GM19452 (cell line): ENCODE data around the gene ACSBG1.

Experiments
- ATAC-seq: cut with Tn5 transposase; IDR thresholded peaks from one replicate; pipeline ENCODE4 v1.9.1; 2021; ENCODE audit not compliant: unreplicated experiment

Gene ACSBG1, protein sequence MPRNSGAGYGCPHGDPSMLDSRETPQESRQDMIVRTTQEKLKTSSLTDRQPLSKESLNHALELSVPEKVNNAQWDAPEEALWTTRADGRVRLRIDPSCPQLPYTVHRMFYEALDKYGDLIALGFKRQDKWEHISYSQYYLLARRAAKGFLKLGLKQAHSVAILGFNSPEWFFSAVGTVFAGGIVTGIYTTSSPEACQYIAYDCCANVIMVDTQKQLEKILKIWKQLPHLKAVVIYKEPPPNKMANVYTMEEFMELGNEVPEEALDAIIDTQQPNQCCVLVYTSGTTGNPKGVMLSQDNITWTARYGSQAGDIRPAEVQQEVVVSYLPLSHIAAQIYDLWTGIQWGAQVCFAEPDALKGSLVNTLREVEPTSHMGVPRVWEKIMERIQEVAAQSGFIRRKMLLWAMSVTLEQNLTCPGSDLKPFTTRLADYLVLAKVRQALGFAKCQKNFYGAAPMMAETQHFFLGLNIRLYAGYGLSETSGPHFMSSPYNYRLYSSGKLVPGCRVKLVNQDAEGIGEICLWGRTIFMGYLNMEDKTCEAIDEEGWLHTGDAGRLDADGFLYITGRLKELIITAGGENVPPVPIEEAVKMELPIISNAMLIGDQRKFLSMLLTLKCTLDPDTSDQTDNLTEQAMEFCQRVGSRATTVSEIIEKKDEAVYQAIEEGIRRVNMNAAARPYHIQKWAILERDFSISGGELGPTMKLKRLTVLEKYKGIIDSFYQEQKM

GRCh38 chr15:78234515-78235040 is at the start of gene ACSBG1:
ACSBG1 (minus strand) TSS chr15:78234565; CDS start chr15:78234501, 64 bp downstream.
- ATAC-seq: no peak

- no peak for ATAC-seq
These were observed 48.0 kb upstream of the ACSBG1 start for GRCh38 chr15:78282324-78282723.

DNA sequence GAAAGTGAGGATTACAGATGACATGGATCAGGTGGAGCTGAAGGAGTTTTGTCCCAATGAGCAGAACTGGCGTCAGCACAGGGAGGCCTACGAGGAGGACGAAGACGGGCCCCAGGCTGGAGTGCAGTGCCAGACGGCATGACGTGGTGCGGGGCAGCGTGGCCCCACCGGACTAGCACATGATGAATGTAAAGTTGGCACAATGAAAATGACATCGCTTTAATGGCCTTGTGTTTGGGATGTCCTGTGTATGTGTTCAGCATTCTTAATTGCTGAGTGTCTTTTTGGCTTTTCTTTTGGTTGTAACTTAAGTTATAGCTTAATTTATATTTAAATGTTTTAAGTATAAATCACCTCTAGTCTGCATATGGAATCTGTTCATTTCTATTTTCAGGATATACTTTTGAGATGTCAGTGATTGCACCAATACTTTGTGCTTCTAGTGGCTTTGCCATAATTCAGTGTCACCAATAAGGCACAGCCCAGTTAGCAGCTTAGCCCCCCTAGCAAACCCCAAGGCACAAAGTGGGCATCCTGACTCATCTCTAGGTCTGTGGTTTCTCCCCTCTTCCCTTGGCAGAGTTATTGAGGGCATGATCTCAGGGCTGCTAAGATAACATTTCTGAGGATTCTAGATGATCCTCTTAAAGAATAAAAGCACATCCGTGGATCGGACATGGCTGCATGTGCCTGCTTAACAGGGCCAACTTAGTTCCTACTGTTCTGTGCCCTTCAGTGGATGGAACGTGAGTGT is 46.1 kb upstream of the ACSBG1 start:
- no peak for ATAC-seq

DNA sequence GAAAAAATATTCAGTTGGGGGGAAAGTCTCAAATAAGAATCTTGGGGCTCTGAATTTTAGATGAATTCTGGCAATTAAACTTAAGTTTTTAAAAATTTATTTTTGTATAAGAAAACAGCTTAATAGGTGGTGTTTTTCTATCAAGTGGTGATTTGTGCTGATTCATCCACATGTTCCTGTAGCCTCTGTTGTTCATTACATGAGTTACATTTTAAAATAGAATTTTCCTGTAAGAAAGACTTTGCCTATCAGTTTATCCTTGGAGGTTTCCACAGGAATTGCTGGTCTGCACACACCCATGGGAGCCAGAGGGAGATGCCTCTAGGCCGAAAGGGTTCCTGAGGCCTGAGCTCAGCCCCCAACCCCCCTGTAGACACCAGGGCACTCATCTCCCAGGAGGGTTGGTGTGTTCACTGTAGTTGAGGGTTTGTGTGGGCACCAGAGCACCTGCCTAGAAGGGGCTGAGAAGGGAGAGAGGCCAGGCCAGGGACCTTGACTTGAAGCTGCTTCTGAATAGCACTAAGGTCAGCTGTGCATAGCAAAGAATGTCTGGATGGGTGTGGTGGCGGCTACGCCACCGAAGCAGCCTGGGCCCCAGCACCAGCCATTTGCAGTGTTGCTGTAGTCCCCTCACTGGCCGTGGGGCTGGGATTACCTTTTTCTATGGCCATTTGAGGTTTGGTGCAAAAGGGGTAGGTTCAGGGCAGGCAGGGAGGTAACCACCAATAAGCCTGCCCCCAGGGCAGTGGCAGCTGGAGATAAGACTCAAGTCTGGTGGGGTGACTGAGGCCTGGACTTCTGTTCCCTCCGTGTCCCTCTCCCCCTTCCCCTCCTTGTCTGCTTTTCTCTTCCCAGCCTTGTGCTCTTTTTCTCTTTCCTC is 41.9 kb upstream of the ACSBG1 start:
- ATAC-seq: no peak

- ATAC-seq: no peak
These were observed 40.6 kb upstream of the ACSBG1 start for GRCh38 chr15:78274994-78275393.

GRCh38 chr15:78272776-78273175 is 38.4 kb upstream of the ACSBG1 start:
- no peak for ATAC-seq

DNA sequence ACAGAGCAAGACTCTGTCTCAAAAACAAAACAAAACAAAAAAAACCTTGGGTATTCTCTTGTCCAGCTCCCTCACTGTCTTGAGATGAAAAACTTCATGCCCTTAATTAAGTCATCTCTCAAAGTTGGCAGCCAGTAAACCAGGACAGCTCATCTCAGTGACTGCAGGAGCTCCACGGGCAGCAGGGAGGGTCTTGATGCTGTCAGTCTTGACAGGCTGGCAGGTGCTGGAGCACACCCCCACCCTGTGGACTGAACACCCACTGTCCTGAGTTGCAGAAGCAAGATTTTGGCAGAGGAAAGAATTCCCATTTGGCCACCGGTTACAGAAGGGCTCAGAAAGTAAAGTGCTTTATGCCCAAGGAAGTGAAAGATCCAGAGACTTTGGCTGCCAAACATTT is 38.0 kb upstream of the ACSBG1 start:
- ATAC-seq: no peak

GRCh38 chr15:78266806-78267205 is 32.4 kb upstream of the ACSBG1 start:
- no peak for ATAC-seq

DNA sequence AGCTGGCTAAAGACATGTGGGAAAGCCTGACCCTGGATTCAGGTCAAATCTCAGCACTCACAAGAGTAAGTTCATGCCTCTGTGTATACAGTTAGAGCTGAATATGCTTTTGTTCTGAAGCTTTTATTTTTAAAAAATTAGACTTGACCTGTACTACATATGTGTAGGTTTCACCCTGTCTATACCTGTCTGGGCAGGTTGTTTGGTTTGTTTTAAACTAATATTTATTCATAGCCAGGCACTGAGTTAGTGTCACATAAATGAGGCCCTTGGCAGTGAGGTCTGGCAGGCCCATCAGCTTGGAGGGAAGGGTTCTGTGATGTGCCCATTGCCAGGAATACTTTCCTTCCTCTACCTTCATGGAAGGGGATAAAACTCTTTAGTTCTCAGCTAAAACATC is 31.9 kb upstream of the ACSBG1 start:
- no peak for ATAC-seq

DNA sequence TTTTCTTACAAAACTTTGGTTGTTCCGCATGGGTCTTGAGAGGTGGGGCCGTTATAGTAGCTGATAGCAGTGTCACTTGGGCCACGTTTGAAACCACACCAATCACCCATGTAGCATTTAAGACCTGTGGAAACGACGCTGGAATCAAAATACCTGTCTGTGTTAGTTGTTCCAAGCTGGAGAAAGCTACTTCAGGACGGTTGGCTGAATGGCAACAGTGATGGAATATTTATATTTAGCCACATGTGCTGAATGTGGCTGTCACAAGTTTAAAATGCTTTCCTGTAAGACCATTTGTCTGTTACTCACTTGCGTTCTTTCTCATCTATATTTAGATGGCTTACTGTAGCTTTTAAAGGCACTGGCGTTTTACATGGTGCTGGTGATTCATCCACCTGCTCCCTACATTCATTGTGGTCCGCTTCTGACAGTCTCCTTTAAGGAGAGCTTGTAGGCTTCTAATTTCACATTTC is 31.4 kb upstream of the ACSBG1 start:
- ATAC-seq: no peak

DNA sequence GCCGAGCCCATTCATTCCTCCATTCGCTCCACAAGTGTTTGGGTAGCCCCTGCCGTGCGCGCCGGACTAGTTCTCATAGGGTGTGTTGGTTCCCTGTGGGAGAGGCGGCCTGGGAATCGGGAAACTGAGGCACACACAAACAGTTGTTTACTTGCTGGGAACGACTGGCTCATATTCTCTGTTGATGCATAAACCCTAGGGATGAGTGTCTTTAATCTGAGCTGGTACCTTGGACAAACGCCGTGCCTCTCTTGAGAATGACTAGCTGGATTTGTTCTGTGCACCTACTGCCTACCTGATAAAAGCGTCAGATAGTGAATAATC is 30.7 kb upstream of the ACSBG1 start:
- no peak for ATAC-seq

GRCh38 chr15:78264304-78265136 is 30.2 kb upstream of the ACSBG1 start, which contains the start of gene DNAJA4:
DNAJA4 (plus strand) TSS chr15:78264562; CDS start chr15:78264764, 202 bp downstream.
- no peak for ATAC-seq

GRCh38 chr15:78263907-78264303 is 29.5 kb upstream of the ACSBG1 start:
- no peak for ATAC-seq

DNA sequence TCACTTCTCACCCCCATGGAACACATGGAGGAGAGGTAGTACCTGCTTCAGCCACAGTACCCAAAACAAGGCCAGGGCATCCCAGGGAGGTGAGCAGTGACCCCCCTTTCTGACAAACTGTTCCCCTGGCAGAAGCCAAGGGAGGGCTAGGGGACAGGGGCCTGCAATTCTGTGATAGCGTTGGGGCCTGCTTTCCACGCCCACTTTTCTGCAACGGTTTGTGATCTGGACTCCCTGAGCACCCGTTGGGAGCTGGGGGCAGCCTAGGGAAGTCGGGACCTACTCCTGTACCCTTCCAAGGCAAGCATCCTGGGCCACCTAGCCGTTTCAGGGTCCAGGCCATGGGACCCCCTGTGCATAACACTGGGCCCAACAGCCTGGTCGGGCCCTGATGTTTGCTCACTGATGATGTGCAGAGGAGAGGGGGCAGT is 29.0 kb upstream of the ACSBG1 start:
- no peak for ATAC-seq

GRCh38 chr15:78261062-78261461 is 26.7 kb upstream of the ACSBG1 start:
- no peak for ATAC-seq

DNA sequence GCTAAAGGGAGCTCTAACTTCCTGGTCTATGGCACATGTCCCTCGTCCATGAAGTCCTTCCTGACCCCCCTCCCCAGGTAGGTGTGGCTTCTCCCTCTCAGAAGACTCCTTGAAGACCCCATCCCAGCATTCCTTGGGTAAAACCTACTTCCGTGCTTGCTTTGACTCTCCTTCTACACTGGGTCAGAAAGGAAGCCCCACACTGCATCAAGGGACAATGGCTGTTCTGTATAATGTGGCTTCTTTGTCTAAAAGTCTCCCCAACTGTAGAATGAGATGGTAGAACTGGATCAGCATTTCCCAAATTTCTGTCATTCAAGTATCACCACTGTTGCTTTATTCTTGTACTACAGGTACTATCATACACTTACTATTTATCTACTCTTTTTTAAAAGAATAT is 26.1 kb upstream of the ACSBG1 start:
- no peak for ATAC-seq

- ATAC-seq: no peak
These were observed 24.9 kb upstream of the ACSBG1 start for GRCh38 chr15:78259232-78259631.

- no peak for ATAC-seq
These were observed 23.3 kb upstream of the ACSBG1 start for GRCh38 chr15:78257681-78258080.

GRCh38 chr15:78256044-78256437 is 21.7 kb upstream of the ACSBG1 start:
- no peak for ATAC-seq
